K562 (cell line): ENCODE measurements around the gene APBB2. TPM values are rescaled to one million over a fixed set of nuclear protein-coding genes. Genes with fewer than 3 reads are reported as not detected.

Experiments
- ATAC-seq: fragments of 200-7000 bp; cut with Tn5 transposase; 3 replicates; pipeline ENCODE4 v1.9.1; 2020; ENCODE audit warnings: moderate library complexity
- BruUV-seq: library from RNA; stranded (reverse); fragments of 400-500 nt; replicated peaks from 2 replicates; lab custom pipeline; 2021; lab: Mats Ljungman, UMichigan
- CTCF ChIA-PET: fragments of 300-600 bp; formaldehyde crosslinking; extraction: SDS; loops from one replicate; lab custom pipeline; 2021; ENCODE audit warnings: low intra/inter-chr PET ratio; lab: Yijun Ruan, JAX
- POLR2A ChIA-PET: fragments of 300-600, 350-650 bp; sonication (Branson Sonifier 250); formaldehyde crosslinking; extraction: SDS; loops from one replicate; lab custom pipeline; 2021; ENCODE audit warnings: antibody characterized with exemption, inconsistent platforms; lab: Yijun Ruan, JAX
- DNase-seq, 4 experiments: peaks; one replicate each; pipeline versions ENCODE4 v3.0.0 to v3.0.0-alpha.2; 2011 to 2018; ENCODE audit warnings: low spot score in 3 of 4, mixed read lengths in 3 of 4; ENCODE audit errors: extremely low read depth in 1 of 4
- FAIRE-seq: peaks from 2 replicates; lab custom pipeline; 2011; peaks lifted over from hg19 to GRCh38; lab: Jason Lieb, UNC
- H2AFZ ChIP-seq: 2 replicates; pipeline ENCODE4 v1.6.0; 2011; ENCODE audit warnings: low read depth, low read length, control low read depth, inconsistent platforms
- H3K27ac ChIP-seq: fragments of 200-600 bp; 3 replicates; pipeline ENCODE4 v1.8.0; 2011; ENCODE audit warnings: low read depth, mild to moderate bottlenecking, control low read depth, inconsistent platforms, low read length, moderate library complexity, mixed read lengths; ENCODE audit errors: extremely low read depth
- H3K27me3 ChIP-seq, 2 experiments: fragments of 300-600 bp in 1 of 2; 2 replicates in 1 of 2; 3 replicates in 1 of 2; pipeline versions ENCODE4 v1.6.0 to v1.8.0; 2011; ENCODE audit warnings: inconsistent platforms in 2 of 2, low read length in 2 of 2, mild to moderate bottlenecking in 1 of 2, mixed read lengths in 1 of 2, moderate library complexity in 1 of 2; ENCODE audit not compliant: control insufficient read depth in 2 of 2, insufficient read depth in 2 of 2
- H3K36me3 ChIP-seq: fragments of 300-600 bp; 3 replicates; pipeline ENCODE4 v1.8.0; 2011; ENCODE audit warnings: mild to moderate bottlenecking, low read length, inconsistent platforms; ENCODE audit not compliant: control insufficient read depth, insufficient read depth
- H3K4me1 ChIP-seq, 2 experiments: fragments of 200-600 bp in 1 of 2; replicated peaks in 1 of 2; 2 replicates in 1 of 2; 3 replicates in 1 of 2; pipeline versions ENCODE4 v1.5.1 to v1.8.0; 2011; ENCODE audit warnings: inconsistent platforms in 2 of 2, low read length in 2 of 2, mild to moderate bottlenecking in 1 of 2, mixed read lengths in 1 of 2, moderate library complexity in 1 of 2; ENCODE audit not compliant: control insufficient read depth in 2 of 2, insufficient read depth in 2 of 2
- H3K4me2 ChIP-seq: 2 replicates; pipeline ENCODE4 v1.6.1; 2011; ENCODE audit warnings: low read length, control low read depth, inconsistent platforms, mixed read lengths; ENCODE audit not compliant: insufficient read depth
- H3K4me3 ChIP-seq: fragments of 200-600 bp; sonication (generic), shearing (Covaris generic); 2 replicates; pipeline ENCODE4 v1.5.1; 2016; ENCODE audit warnings: control low read depth, inconsistent platforms
- H3K79me2 ChIP-seq: fragments of 200-600 bp; 3 replicates; pipeline ENCODE4 v1.8.0; 2011; ENCODE audit warnings: low read length, inconsistent platforms; ENCODE audit not compliant: control insufficient read depth, insufficient read depth
- H3K9ac ChIP-seq, 2 experiments: 2 replicates each; pipeline versions ENCODE4 v1.6.0 to v1.6.1; 2011; ENCODE audit warnings: low read depth in 2 of 2, low read length in 2 of 2, control low read depth in 1 of 2, inconsistent platforms in 1 of 2, mild to moderate bottlenecking in 1 of 2, mixed read lengths in 1 of 2; ENCODE audit not compliant: insufficient read depth in 1 of 2
- H3K9me1 ChIP-seq: one replicate; pipeline ENCODE4 v1.6.0; 2011; ENCODE audit warnings: inconsistent platforms, mild to moderate bottlenecking, low read length, moderate library complexity; ENCODE audit not compliant: control insufficient read depth, insufficient read depth
- H3K9me3 ChIP-seq: replicated peaks from 2 replicates; pipeline ENCODE4 v1.5.1; 2011; ENCODE audit warnings: low read depth, low read length, inconsistent platforms; ENCODE audit not compliant: control insufficient read depth, insufficient read depth
- H4K20me1 ChIP-seq: replicated peaks from 2 replicates; pipeline ENCODE4 v1.6.1; 2011; ENCODE audit warnings: low read length, inconsistent platforms, mixed read lengths; ENCODE audit not compliant: control insufficient read depth, insufficient read depth
- DIDO1 ChIP-seq: fragments of 450-650 bp; IDR thresholded peaks from 2 replicates; pipeline ENCODE4 v1.6.1; 2016; ENCODE audit warnings: low read depth, missing biosample characterization, missing genetic modification characterization
- FOXA3 ChIP-seq, 2 experiments: fragments of 450-650 bp in 1 of 2; sonication (generic) in 1 of 2; formaldehyde crosslinking; IDR thresholded peaks in 1 of 2; conservative IDR thresholded peaks in 1 of 2; 2 replicates each; pipeline versions ENCODE4 v1.4.0 to v1.8.0; 2020 to 2022; ENCODE audit warnings: mild to moderate bottlenecking in 2 of 2, missing genetic modification reagents in 1 of 2
- GABPB2 ChIP-seq: fragments of 250-450 bp; sonication (Bioruptor Pico); conservative IDR thresholded peaks from 2 replicates; pipeline ENCODE4 v1.5.1; 2021; ENCODE audit warnings: mild to moderate bottlenecking
- HIVEP1 ChIP-seq: fragments of 250-450 bp; sonication (Bioruptor Pico); IDR thresholded peaks from 2 replicates; pipeline ENCODE4 v1.4.0; 2020; ENCODE audit warnings: mild to moderate bottlenecking
- MNT ChIP-seq, 2 experiments: fragments of 450-650 bp; conservative IDR thresholded peaks; 2 replicates each; pipeline ENCODE4 v1.6.1; 2017; ENCODE audit warnings: mild to moderate bottlenecking in 2 of 2, moderate library complexity in 2 of 2
- PHB2 ChIP-seq: fragments of 450-650 bp; IDR thresholded peaks from 2 replicates; pipeline ENCODE4 v1.6.1; 2017; ENCODE audit warnings: low read depth
- PHF8 ChIP-seq: fragments of 200-600 bp; sonication (generic); IDR thresholded peaks from 2 replicates; pipeline ENCODE4 v1.6.1; 2012; ENCODE audit warnings: mixed run types, mild to moderate bottlenecking, inconsistent platforms, low read length, moderate library complexity, borderline replicate concordance
- RBM14 ChIP-seq: fragments of 200-400 bp; formaldehyde crosslinking; IDR thresholded peaks from 2 replicates; pipeline ENCODE4 v1.6.1; 2018; ENCODE audit warnings: low read depth, mild to moderate bottlenecking, low read length, moderate library complexity, borderline replicate concordance; ENCODE audit not compliant: insufficient read depth
- RBM39 ChIP-seq: fragments of 200-400 bp; formaldehyde crosslinking; optimal IDR thresholded peaks from 2 replicates; pipeline ENCODE3; 2018; ENCODE audit warnings: low read depth, low read length
- RFX1 ChIP-seq: fragments of 450-650 bp; IDR thresholded peaks from 2 replicates; pipeline ENCODE4 v1.6.1; 2016; ENCODE audit warnings: mild to moderate bottlenecking, moderate library complexity
- RFX7 ChIP-seq: fragments of 250-450 bp; sonication (Bioruptor Pico); IDR thresholded peaks from 2 replicates; pipeline ENCODE4 v1.5.1; 2021; ENCODE audit warnings: mild to moderate bottlenecking
- SUPT5H ChIP-seq: fragments of 450-650 bp; IDR thresholded peaks from 2 replicates; pipeline ENCODE4 v1.6.1; 2016
- TAF7 ChIP-seq: fragments of 450-650 bp; IDR thresholded peaks from 2 replicates; pipeline ENCODE4 v1.6.1; 2016; ENCODE audit warnings: missing genetic modification characterization, missing compliant biosample characterization
- TEAD4 ChIP-seq, 2 experiments: sonication (generic) in 1 of 2; formaldehyde crosslinking in 1 of 2; IDR thresholded peaks; 2 replicates each; pipeline versions ENCODE4 v1.6.1 to v1.8.0; 2012 to 2022; ENCODE audit warnings: borderline replicate concordance in 1 of 2, inconsistent platforms in 1 of 2, low read length in 1 of 2, mild to moderate bottlenecking in 1 of 2, missing genetic modification reagents in 1 of 2
- TOE1 ChIP-seq, 2 experiments: fragments of 450-650 bp in 1 of 2; sonication (generic) in 1 of 2; formaldehyde crosslinking in 1 of 2; IDR thresholded peaks; 2 replicates each; pipeline versions ENCODE4 v1.7.1 to v1.8.0; 2016 to 2022; ENCODE audit warnings: borderline replicate concordance in 2 of 2, mild to moderate bottlenecking in 2 of 2, antibody characterized with exemption in 1 of 2, inconsistent platforms in 1 of 2, low read depth in 1 of 2, missing genetic modification reagents in 1 of 2, moderate library complexity in 1 of 2
- ZFP30 ChIP-seq: fragments of 250-450 bp; sonication (Bioruptor Pico); IDR thresholded peaks from 2 replicates; pipeline ENCODE4 v1.8.0; 2022; ENCODE audit warnings: moderate library complexity, mild to moderate bottlenecking, inconsistent platforms, borderline replicate concordance
- WGBS: fragments of 100-300 bp; shearing (Covaris generic); methylation state at CpG from one replicate; pipeline ENCODE4 v1.1.6; 2016; ENCODE audit warnings: low coverage, mixed read lengths; ENCODE audit not compliant: insufficient coverage; ENCODE audit errors: missing lambda C conversion rate; 5-methylcytosine and 5-hydroxymethylcytosine counted together
- in situ Hi-C: fragments of 300-500 bp; cut with MboI; formaldehyde crosslinking; loops from 4 replicates; pipeline ENCODE4 v1.15.0; 2018; ENCODE audit warnings: inconsistent platforms, mixed read lengths
- intact Hi-C: fragments of 100-400 bp; cut with micrococcal nuclease; formaldehyde crosslinking; loops from 2 replicates; pipeline ENCODE4 v1.14.2; 2022
- polyA plus RNA-seq, 8 experiments: library from polyadenylated mRNA; depleted of rRNA in 4 of 8; stranded (reverse) in 5 of 8; unstranded in 3 of 8; fragments of >200 nt; fragmentation: Nextera tagmentation in 2 of 8; fragmentation: Illumina TruSeq in 1 of 8; extraction: Ambion mirVana in 2 of 8; extraction: Trizol in 1 of 8; gene quantifications; 2 replicates each; pipeline versions ENCODE4 v1.2.1 to v1.2.3, GENCODE V29; 2011 to 2014; ENCODE audit warnings: inconsistent platforms in 1 of 8, missing spikeins in 1 of 8
- total RNA-seq, 7 experiments: library from RNA; depleted of rRNA in 6 of 7; stranded (reverse); fragments of >200 nt in 6 of 7; fragmentation: Illumina TruSeq in 2 of 7; extraction: Trizol in 2 of 7; gene quantifications; 2 replicates each; pipeline versions ENCODE4 v1.2.1 to v1.2.3, GENCODE V29; 2011 to 2021; ENCODE audit warnings: low replicate concordance in 1 of 7

The APBB2 gene
- total and polyA plus RNA-seq, 9 of the 15 experiments (the other 6 are each of a cell fraction or from before 2014, with no cell fraction given), result 0.08 to 2.1 (median 1.4) TPM

- H3K9ac ChIP-seq, result no peak overlapping the region
- no peaks in the 10 kb centered on the region for H3K9me3 ChIP-seq
- POLR2A ChIA-PET, result no interaction called here
- H3K27ac ChIP-seq, result no peak overlapping the region
- no peaks in the 10 kb centered on the region for H4K20me1 ChIP-seq
- no TSS peak for BruUV-seq
- no peaks in the 10 kb centered on the region for H3K79me2 ChIP-seq
- no peaks in the 10 kb centered on the region for H3K9me1 ChIP-seq
- no peaks in the 10 kb centered on the region for H3K4me1 ChIP-seq
- no peaks in the 10 kb centered on the region for H3K27me3 ChIP-seq
- H2AFZ ChIP-seq, result no peak overlapping the region
- H3K4me3 ChIP-seq, result no peak overlapping the region
- no peaks in the 10 kb centered on the region for H3K36me3 ChIP-seq
- no peak for TF ChIP-seq TOE1 (IDR thresholded peaks at IDR 0.05; ENCODE audit: borderline replicate concordance)
- no peak for TF ChIP-seq TOE1 (CRISPR knock-in tag; IDR thresholded peaks at IDR 0.05; ENCODE audit: borderline replicate concordance, low read depth)
- peak; percentile 75 for TF ChIP-seq RFX1
- H3K4me2 ChIP-seq, result no peak overlapping the region
- ATAC-seq (no peak), DNase-seq (no peak), FAIRE-seq (no peak)
- intact Hi-C loops (no loop called here), in situ Hi-C loops (no loop called here)
- CTCF ChIA-PET, result no interaction called here
- WGBS, result 0% methylated on average over 2 of the region's 2 CpGs
Observed at GRCh38 chr4:40969501-40969900, 244.8 kb downstream of the APBB2 start.

DNA sequence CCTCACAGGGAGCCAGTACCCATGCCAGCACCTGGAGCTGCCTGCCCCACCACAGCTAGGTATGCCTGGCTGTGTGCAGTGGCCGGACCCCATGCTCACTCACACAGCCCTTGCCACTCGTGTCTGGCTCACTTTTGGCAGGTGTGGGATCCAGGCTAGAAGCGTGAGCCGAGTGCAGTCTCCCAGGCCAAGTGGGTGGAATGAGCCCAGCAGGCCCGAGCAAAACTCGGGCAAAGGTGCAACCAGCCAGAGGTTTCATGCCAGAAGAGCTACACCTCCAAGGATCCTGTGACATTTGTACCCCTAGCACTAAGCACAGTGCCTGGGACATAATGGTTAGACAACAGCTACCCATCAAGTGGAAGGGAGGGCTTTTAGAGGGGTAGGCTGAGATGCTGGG is 246.8 kb downstream of the APBB2 start:
- Histone ChIP-seq H3K36me3 (no peaks in the 10 kb centered on the region), H3K4me3 (no peak overlapping the region), H4K20me1 (no peaks in the 10 kb centered on the region), H3K4me2 (no peak overlapping the region), H3K79me2 (no peaks in the 10 kb centered on the region), H3K9me3 (no peaks in the 10 kb centered on the region), H3K27ac (no peak overlapping the region), H2AFZ (no peak overlapping the region), H3K9me1 (no peaks in the 10 kb centered on the region), H3K27me3 (no peaks in the 10 kb centered on the region), H3K9ac (no peak overlapping the region), H3K4me1 (no peaks in the 10 kb centered on the region)
- DNase-seq, result no peak
- ChIA-PET POLR2A (interaction anchor here (0.7 kb wide), 1 partner anchor 80 kb away, joined by 3 read pairs; no protein-coding TSS in a partner anchor), CTCF (no interaction called here)
- intact Hi-C loops, result no loop called here
- BruUV-seq, result no TSS peak
- no peak for FAIRE-seq
- in situ Hi-C loops, result no loop called here
- WGBS, result 2% methylated on average over 6 of the region's 6 CpGs
- ATAC-seq, result no peak
- no peak for TF ChIP-seq PHF8
- TF ChIP-seq PHB2, result no peak
- no peak for TF ChIP-seq MNT (conservative IDR thresholded peaks at IDR 0.05)
- TF ChIP-seq RFX7 (CRISPR knock-in tag), result no peak
- no peak for TF ChIP-seq FOXA3 (CRISPR knock-in tag; conservative IDR thresholded peaks at IDR 0.05 in 1 of 2, IDR thresholded peaks at IDR 0.05 in 1 of 2)
- no peak for TF ChIP-seq TEAD4 (IDR thresholded peaks at IDR 0.05; ENCODE audit: low read length)
- no peak for TF ChIP-seq TEAD4 (CRISPR knock-in tag; IDR thresholded peaks at IDR 0.05; ENCODE audit: borderline replicate concordance)
- no peak for TF ChIP-seq DIDO1
- no peak for TF ChIP-seq ZFP30 (CRISPR knock-in tag)
- TF ChIP-seq TAF7 (tag), result no peak
- TF ChIP-seq RBM14, result no peak
- TF ChIP-seq GABPB2 (CRISPR knock-in tag), result no peak
- TF ChIP-seq HIVEP1 (CRISPR knock-in tag), result no peak
- TF ChIP-seq RBM39, result no peak
- no peak for TF ChIP-seq SUPT5H
